22Rv1 (cell line): Measurements from ENCODE around the gene PRODH2.
"Not testable (repeated sequence)": the region's sequence is repeated elsewhere in the genome, so short reads cannot be mapped to it uniquely, and the experiment has no call there.

Source experiments
- H3K27ac ChIP-seq: fragments of 450-650 bp; 2 replicates; pipeline ENCODE4 v1.5.1; 2017
- CTCF ChIP-seq: fragments of 450-650 bp; IDR thresholded peaks from 2 replicates; pipeline ENCODE4 v1.5.1; 2017; ENCODE audit warnings: mild to moderate bottlenecking
- ZFX ChIP-seq: fragments of 450-650 bp; IDR thresholded peaks from 2 replicates; pipeline ENCODE4 v1.6.1; 2017; ENCODE audit warnings: antibody characterized with exemption, borderline replicate concordance

PRODH2 gene

GRCh38 chr19:35846038-35846668 is 33.5 kb upstream of the PRODH2 start:
- no peak overlapping the region for H3K27ac ChIP-seq
- no peak for TF ChIP-seq ZFX
- TF ChIP-seq CTCF = no peak

- H3K27ac ChIP-seq = peak overlapping the region; percentile 15; the same call in 1 of the 2 replicates
- TF ChIP-seq CTCF (no peak), ZFX (no peak)
Observed at GRCh38 chr19:35845215-35846037, 32.8 kb upstream of the PRODH2 start.

GRCh38 chr19:35844482-35845214 is 32.0 kb upstream of the PRODH2 start:
- H3K27ac ChIP-seq = peak overlapping the region; percentile 15; the same call in 1 of the 2 replicates
- TF ChIP-seq CTCF (no peak), ZFX (no peak)

- TF ChIP-seq ZFX = no peak
- TF ChIP-seq CTCF = no peak
- no peak overlapping the region for H3K27ac ChIP-seq
Observed at GRCh38 chr19:35843676-35844481, 31.2 kb upstream of the PRODH2 start.

- H3K27ac ChIP-seq = no peak overlapping the region
- TF ChIP-seq ZFX (no peak), CTCF (no peak)
Observed at GRCh38 chr19:35842666-35843272, 30.1 kb upstream of the PRODH2 start.

- no peak for TF ChIP-seq CTCF
- TF ChIP-seq ZFX = no peak
- H3K27ac ChIP-seq = no peak overlapping the region
Observed at GRCh38 chr19:35841961-35842595, 29.4 kb upstream of the PRODH2 start.

- not testable (repeated sequence) for H3K27ac ChIP-seq
Observed at GRCh38 chr19:35836096-35836495, 23.5 kb upstream of the PRODH2 start.
